ENCODE results near the gene RUBCN.
A peak's percentile ranks its signal among the peaks of the same experiment; 100 is the strongest.
"Not testable (repeated sequence)": the region's sequence is repeated elsewhere in the genome, so short reads cannot be mapped to it uniquely, and the experiment has no call there.

RUBCN gene

GRCh38 chr3:197627772-197628523 is 108.8 kb downstream of the RUBCN start:
- H3K9me3 ChIP-seq (ENCODE audit: control insufficient read depth in 1 of 2, low read length in 2 of 2); H3K36me3 ChIP-seq (ENCODE audit: control insufficient read depth in 1 of 2, insufficient read depth in 2 of 2, low read length in 2 of 2); H3K4me1 ChIP-seq (ENCODE audit: control insufficient read depth in 1 of 2, insufficient read depth in 2 of 2, low read length in 2 of 2); H3K27me3 ChIP-seq (ENCODE audit: control insufficient read depth in 1 of 2, insufficient read depth in 2 of 2, low read length in 2 of 2); H3K27ac ChIP-seq (ENCODE audit: low read depth, low read length): not testable (repeated sequence)
- peak overlapping the region; percentile 52 to 64 for H3K4me3 ChIP-seq (ENCODE audit: low read depth in 1 of 2, low read length in 2 of 2)
- H3K9ac ChIP-seq (ENCODE audit: low read depth in 1 of 2, low read length in 2 of 2) = peak overlapping the region; percentile 60 to 68

GRCh38 chr3:197627158-197627771 is 109.4 kb downstream of the RUBCN start:
- not testable (repeated sequence) for H3K36me3 ChIP-seq (ENCODE audit: control insufficient read depth in 1 of 2, insufficient read depth in 2 of 2, low read length in 2 of 2); H3K27me3 ChIP-seq (ENCODE audit: control insufficient read depth in 1 of 2, insufficient read depth in 2 of 2, low read length in 2 of 2); H3K9ac ChIP-seq (ENCODE audit: low read depth in 1 of 2, low read length in 2 of 2); H3K9me3 ChIP-seq (ENCODE audit: control insufficient read depth in 1 of 2, low read length in 2 of 2); H3K27ac ChIP-seq (ENCODE audit: low read depth, low read length); H3K4me1 ChIP-seq (ENCODE audit: control insufficient read depth in 1 of 2, insufficient read depth in 2 of 2, low read length in 2 of 2)
- peak overlapping the region in 1 of 2 donors; percentile 55 for H3K4me3 ChIP-seq (ENCODE audit: low read depth in 1 of 2, low read length in 2 of 2)

DNA sequence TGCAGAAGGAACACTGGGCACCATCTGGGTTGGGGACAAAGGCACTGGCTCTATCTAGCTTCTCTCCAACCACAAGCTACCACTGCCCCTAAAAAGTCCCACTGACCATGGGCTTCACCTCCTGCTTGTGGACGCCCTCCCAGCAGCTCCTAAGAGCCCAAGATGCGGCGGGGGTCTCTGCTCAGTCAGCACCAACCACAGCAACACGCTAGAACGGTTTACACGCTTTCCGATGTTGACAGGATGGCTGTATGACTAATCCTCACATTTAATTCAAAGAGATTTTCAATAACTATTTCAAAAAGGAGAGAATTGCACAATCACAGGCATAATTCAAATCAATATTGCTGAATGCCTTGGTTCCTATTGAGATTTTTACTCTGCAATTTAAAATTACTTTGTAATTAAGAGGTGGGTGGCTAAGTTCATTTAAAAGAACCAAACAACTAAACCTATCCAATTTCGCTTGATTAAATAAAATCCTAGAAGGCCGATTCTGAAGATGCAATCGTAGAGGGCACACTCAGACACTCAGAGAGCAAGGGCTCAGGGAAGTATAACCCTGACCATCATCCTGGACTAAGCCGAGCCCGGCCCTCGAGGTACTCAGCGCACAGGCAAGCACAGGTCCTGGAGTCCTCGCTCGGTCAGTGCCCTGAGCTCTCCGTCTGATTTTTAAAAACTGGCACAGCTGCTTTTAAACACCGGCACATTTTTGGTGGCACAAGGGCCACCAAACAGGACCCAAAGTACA is 110.1 kb downstream of the RUBCN start:
- not testable (repeated sequence) for H3K36me3 ChIP-seq (ENCODE audit: control insufficient read depth in 1 of 2, insufficient read depth in 2 of 2, low read length in 2 of 2); H3K27me3 ChIP-seq (ENCODE audit: control insufficient read depth in 1 of 2, insufficient read depth in 2 of 2, low read length in 2 of 2); H3K27ac ChIP-seq (ENCODE audit: low read depth, low read length); H3K4me1 ChIP-seq (ENCODE audit: control insufficient read depth in 1 of 2, insufficient read depth in 2 of 2, low read length in 2 of 2); H3K4me3 ChIP-seq (ENCODE audit: low read depth in 1 of 2, low read length in 2 of 2); H3K9ac ChIP-seq (ENCODE audit: low read depth in 1 of 2, low read length in 2 of 2); H3K9me3 ChIP-seq (ENCODE audit: control insufficient read depth in 1 of 2, low read length in 2 of 2)

DNA sequence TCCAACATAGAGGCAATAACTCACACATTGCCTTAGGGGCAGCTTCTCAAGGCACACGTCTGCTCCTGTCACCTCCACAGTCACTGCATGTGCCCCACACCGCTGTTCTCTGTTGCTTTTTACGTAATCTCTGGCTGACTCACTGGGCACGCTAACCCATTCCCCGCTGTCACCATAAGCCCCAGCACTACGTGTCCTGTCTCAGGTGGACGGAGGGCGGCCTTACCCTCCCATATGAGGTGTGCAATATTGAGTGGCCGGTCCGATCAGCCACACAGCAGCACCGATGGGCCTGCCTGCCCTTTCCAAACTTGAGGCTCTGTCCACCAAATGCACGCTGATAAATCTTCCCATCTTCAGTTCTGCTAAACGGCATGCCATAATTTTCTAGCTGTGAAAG is 115.2 kb downstream of the RUBCN start:
- not testable (repeated sequence) for H3K27ac ChIP-seq (ENCODE audit: low read depth, low read length); H3K9ac ChIP-seq (ENCODE audit: low read depth in 1 of 2, low read length in 2 of 2); H3K4me1 ChIP-seq (ENCODE audit: control insufficient read depth in 1 of 2, insufficient read depth in 2 of 2, low read length in 2 of 2); H3K27me3 ChIP-seq (ENCODE audit: control insufficient read depth in 1 of 2, insufficient read depth in 2 of 2, low read length in 2 of 2); H3K9me3 ChIP-seq (ENCODE audit: control insufficient read depth in 1 of 2, low read length in 2 of 2); H3K4me3 ChIP-seq (ENCODE audit: low read depth in 1 of 2, low read length in 2 of 2)
- peaks cover 8 to 36% of the 10 kb centered on the region in 2 donors for H3K36me3 ChIP-seq (ENCODE audit: control insufficient read depth in 1 of 2, insufficient read depth in 2 of 2, low read length in 2 of 2)
